ENCODE data around the gene ZNF254. TPM values are rescaled to one million over a fixed set of nuclear protein-coding genes. Genes with fewer than 3 reads are reported as not detected.
"Not testable (repeated sequence)": the region's sequence is repeated elsewhere in the genome, so short reads cannot be mapped to it uniquely, and the experiment has no call there.

ZNF254 gene
- total RNA-seq, 2 experiments from 2014 or later, result 13.0 to 13.1 TPM

- peaks cover 52% of the 10 kb centered on the region for H3K36me3 Mint-ChIP-seq (ENCODE audit: low read depth)
- no peak overlapping the region for H3K4me3 Mint-ChIP-seq
- no peak overlapping the region for H3K27ac Mint-ChIP-seq
- ATAC-seq, result no peak
- ChIA-PET POLR2A (no interaction called here), CTCF (no interaction called here)
- H3K4me1 Mint-ChIP-seq (ENCODE audit: low read depth), result no peaks in the 10 kb centered on the region
- DNase-seq, result no peak
- peaks cover 19% of the 10 kb centered on the region for H3K9me3 Mint-ChIP-seq (ENCODE audit: insufficient read depth)
- no peaks in the 10 kb centered on the region for H3K27me3 Mint-ChIP-seq (ENCODE audit: low read depth)
Measured at GRCh38 chr19:24074720-24075454, 12.1 kb upstream of the ZNF254 start.

GRCh38 chr19:24075530-24075929, 11.5 kb upstream of the ZNF254 start:
- H3K4me1 Mint-ChIP-seq (ENCODE audit: low read depth); H3K27ac Mint-ChIP-seq; POLR2A ChIA-PET; DNase-seq; ATAC-seq; H3K27me3 Mint-ChIP-seq (ENCODE audit: low read depth); H3K4me3 Mint-ChIP-seq; CTCF ChIA-PET: not testable (repeated sequence)
- Mint-ChIP-seq H3K9me3 (ENCODE audit: insufficient read depth) (peaks cover 19% of the 10 kb centered on the region), H3K36me3 (ENCODE audit: low read depth) (peaks cover 50% of the 10 kb centered on the region)

- POLR2A ChIA-PET, result no interaction called here
- CTCF ChIA-PET, result no interaction called here
Measured at GRCh38 chr19:24078680-24079079, 8.3 kb upstream of the ZNF254 start.

GRCh38 chr19:24081056-24081455, 5.9 kb upstream of the ZNF254 start:
- DNase-seq (no peak), ATAC-seq (no peak)
- Mint-ChIP-seq H3K27ac (no peak overlapping the region), H3K9me3 (ENCODE audit: insufficient read depth) (peaks cover 7% of the 10 kb centered on the region), H3K4me1 (ENCODE audit: low read depth) (no peaks in the 10 kb centered on the region), H3K4me3 (no peak overlapping the region), H3K36me3 (ENCODE audit: low read depth) (peaks cover 19% of the 10 kb centered on the region), H3K27me3 (ENCODE audit: low read depth) (no peaks in the 10 kb centered on the region)
- POLR2A ChIA-PET, result no interaction called here
- CTCF ChIA-PET, result no interaction called here

More at GRCh38 chr19:24078680-24079079, 8.3 kb upstream of the ZNF254 start:
- H3K36me3 Mint-ChIP-seq (ENCODE audit: low read depth), result peaks cover 38% of the 10 kb centered on the region
- H3K27me3 Mint-ChIP-seq (ENCODE audit: low read depth), result no peaks in the 10 kb centered on the region
- ATAC-seq (no peak), DNase-seq (no peak)
- no peaks in the 10 kb centered on the region for H3K4me1 Mint-ChIP-seq (ENCODE audit: low read depth)
- H3K4me3 Mint-ChIP-seq, result no peak overlapping the region
- no peak overlapping the region for H3K27ac Mint-ChIP-seq
- H3K9me3 Mint-ChIP-seq (ENCODE audit: insufficient read depth), result peaks cover 19% of the 10 kb centered on the region

GRCh38 chr19:24098359-24098758, 11.4 kb downstream of the ZNF254 start:
- Mint-ChIP-seq H3K27me3 (ENCODE audit: low read depth) (no peaks in the 10 kb centered on the region), H3K36me3 (ENCODE audit: low read depth) (peaks cover 75% of the 10 kb centered on the region), H3K9me3 (ENCODE audit: insufficient read depth) (peaks cover 32% of the 10 kb centered on the region), H3K27ac (no peak overlapping the region), H3K4me3 (no peak overlapping the region), H3K4me1 (ENCODE audit: low read depth) (peaks cover 11% of the 10 kb centered on the region)
- CTCF ChIA-PET, result no interaction called here
- POLR2A ChIA-PET, result interaction anchor here (2.4 kb wide), 1 partner anchor 11 kb away, joined by 10 read pairs; the partner anchor contains the start of gene ZNF254
- DNase-seq (no peak), ATAC-seq (no peak)

- ChIA-PET CTCF (no interaction called here), POLR2A (no interaction called here)
- no peak for DNase-seq
- peaks cover 77% of the 10 kb centered on the region for H3K36me3 Mint-ChIP-seq (ENCODE audit: low read depth)
- H3K27ac Mint-ChIP-seq, result no peak overlapping the region
- no peak overlapping the region for H3K4me3 Mint-ChIP-seq
- peaks cover 34% of the 10 kb centered on the region for H3K9me3 Mint-ChIP-seq (ENCODE audit: insufficient read depth)
- no peaks in the 10 kb centered on the region for H3K27me3 Mint-ChIP-seq (ENCODE audit: low read depth)
- no peak for ATAC-seq
- H3K4me1 Mint-ChIP-seq (ENCODE audit: low read depth), result peaks cover 8% of the 10 kb centered on the region
Measured at GRCh38 chr19:24099829-24100228, 12.8 kb downstream of the ZNF254 start.

GRCh38 chr19:24100597-24100996, 13.6 kb downstream of the ZNF254 start:
- Mint-ChIP-seq H3K36me3 (ENCODE audit: low read depth) (peaks cover 77% of the 10 kb centered on the region), H3K9me3 (ENCODE audit: insufficient read depth) (peaks cover 32% of the 10 kb centered on the region)
- H3K27ac Mint-ChIP-seq; ATAC-seq; H3K4me3 Mint-ChIP-seq; DNase-seq; POLR2A ChIA-PET; CTCF ChIA-PET; H3K4me1 Mint-ChIP-seq (ENCODE audit: low read depth); H3K27me3 Mint-ChIP-seq (ENCODE audit: low read depth): not testable (repeated sequence)

GRCh38 chr19:24101459-24102115, 14.6 kb downstream of the ZNF254 start:
- no peaks in the 10 kb centered on the region for H3K27me3 Mint-ChIP-seq (ENCODE audit: low read depth)
- no peak for ATAC-seq
- H3K9me3 Mint-ChIP-seq (ENCODE audit: insufficient read depth), result peaks cover 30% of the 10 kb centered on the region
- H3K36me3 Mint-ChIP-seq (ENCODE audit: low read depth), result peaks cover 77% of the 10 kb centered on the region
- ChIA-PET CTCF (no interaction called here), POLR2A (no interaction called here)
- no peak overlapping the region for H3K4me3 Mint-ChIP-seq
- DNase-seq, result no peak
- H3K27ac Mint-ChIP-seq, result no peak overlapping the region
- H3K4me1 Mint-ChIP-seq (ENCODE audit: low read depth), result no peaks in the 10 kb centered on the region

- POLR2A ChIA-PET, result no interaction called here
- no peak overlapping the region for H3K4me3 Mint-ChIP-seq
- H3K9me3 Mint-ChIP-seq (ENCODE audit: insufficient read depth), result peaks cover 64% of the 10 kb centered on the region
- CTCF ChIA-PET, result no interaction called here
- H3K36me3 Mint-ChIP-seq (ENCODE audit: low read depth), result peaks cover 69% of the 10 kb centered on the region
- H3K27me3 Mint-ChIP-seq (ENCODE audit: low read depth), result no peaks in the 10 kb centered on the region
- no peak for ATAC-seq
- H3K4me1 Mint-ChIP-seq (ENCODE audit: low read depth), result no peaks in the 10 kb centered on the region
- H3K27ac Mint-ChIP-seq, result no peak overlapping the region
- DNase-seq, result no peak
Measured at GRCh38 chr19:24127601-24128000, 40.6 kb downstream of the ZNF254 start.

GRCh38 chr19:24140099-24140498, 53.1 kb downstream of the ZNF254 start:
- Mint-ChIP-seq H3K27ac (no peak overlapping the region), H3K4me3 (no peak overlapping the region), H3K4me1 (ENCODE audit: low read depth) (no peaks in the 10 kb centered on the region), H3K27me3 (ENCODE audit: low read depth) (no peaks in the 10 kb centered on the region), H3K9me3 (ENCODE audit: insufficient read depth) (peaks cover 55% of the 10 kb centered on the region), H3K36me3 (ENCODE audit: low read depth) (peaks cover 34% of the 10 kb centered on the region)
- ChIA-PET POLR2A (no interaction called here), CTCF (no interaction called here)
- no peak for ATAC-seq
- DNase-seq, result no peak

GRCh38 chr19:24140591-24140990, 53.6 kb downstream of the ZNF254 start:
- ATAC-seq (no peak), DNase-seq (no peak)
- CTCF ChIA-PET, result no interaction called here
- no peaks in the 10 kb centered on the region for H3K4me1 Mint-ChIP-seq (ENCODE audit: low read depth)
- no peak overlapping the region for H3K27ac Mint-ChIP-seq
- POLR2A ChIA-PET, result no interaction called here
- H3K36me3 Mint-ChIP-seq (ENCODE audit: low read depth), result peaks cover 32% of the 10 kb centered on the region
- H3K4me3 Mint-ChIP-seq, result no peak overlapping the region
- peaks cover 57% of the 10 kb centered on the region for H3K9me3 Mint-ChIP-seq (ENCODE audit: insufficient read depth)
- no peaks in the 10 kb centered on the region for H3K27me3 Mint-ChIP-seq (ENCODE audit: low read depth)

GRCh38 chr19:24141612-24142011, 54.6 kb downstream of the ZNF254 start:
- no peak for ATAC-seq
- Mint-ChIP-seq H3K4me1 (ENCODE audit: low read depth) (no peaks in the 10 kb centered on the region), H3K27ac (no peak overlapping the region), H3K9me3 (ENCODE audit: insufficient read depth) (peaks cover 56% of the 10 kb centered on the region), H3K4me3 (no peak overlapping the region), H3K27me3 (ENCODE audit: low read depth) (no peaks in the 10 kb centered on the region), H3K36me3 (ENCODE audit: low read depth) (peaks cover 26% of the 10 kb centered on the region)
- POLR2A ChIA-PET, result interaction anchor here (0.6 kb wide), 1 partner anchor 73 kb away, joined by 4 read pairs; no protein-coding TSS in a partner anchor
- CTCF ChIA-PET, result no interaction called here
- no peak for DNase-seq

All from activated CD8-positive, alpha-beta T cell treated with anti-CD3 and anti-CD28 coated beads, Interleukin-2, amount 10 ng/mL, durations not matched to agents 7 days and 5 days (primary cell).